Activated gamma-delta T cell treated with Interleukin-2 at 50 U/mL for 16 hours (primary cell): ENCODE results near the gene HELZ.
A peak's percentile ranks its signal among the peaks of the same experiment; 100 is the strongest.
"Not testable (repeated sequence)": the region's sequence is repeated elsewhere in the genome, so short reads cannot be mapped to it uniquely, and the experiment has no call there.

Source experiments
- DNase-seq: peaks from one replicate; pipeline ENCODE4 v3.0.0-alpha.2; 2020

The HELZ gene

DNA sequence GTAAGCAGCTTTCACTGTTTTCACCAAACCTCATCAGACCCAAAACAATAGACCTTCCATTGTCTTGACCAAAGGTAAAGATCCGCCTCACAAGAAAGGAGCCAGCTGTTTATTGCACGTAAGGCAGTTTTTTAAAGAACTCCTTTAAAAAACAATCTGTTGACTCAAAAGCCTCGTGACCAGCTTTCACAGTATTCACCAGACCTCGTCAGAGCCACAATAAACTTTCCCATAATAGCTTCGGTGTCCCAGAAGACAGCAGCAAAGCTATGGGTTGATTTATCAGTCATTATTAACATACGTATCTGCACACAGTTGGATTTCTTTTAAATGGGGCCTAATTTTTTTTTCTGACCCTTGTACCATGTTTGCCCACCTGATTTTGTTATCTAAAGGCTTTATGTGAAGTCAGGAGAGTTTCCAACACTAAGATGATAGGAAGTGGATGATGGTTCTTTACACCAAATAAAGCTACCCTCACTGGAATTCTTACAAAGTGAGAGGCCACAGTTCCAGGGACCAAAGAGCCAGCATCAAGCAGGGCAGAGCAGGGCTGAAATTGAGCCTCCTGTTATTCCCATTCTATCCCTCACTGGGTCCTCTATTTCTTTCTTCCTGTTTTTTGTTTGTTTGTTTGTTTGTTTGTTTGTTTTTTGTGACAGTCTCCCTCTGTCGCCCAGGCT is 17.6 kb upstream of the HELZ start:
- DNase-seq, result no peak

DNA sequence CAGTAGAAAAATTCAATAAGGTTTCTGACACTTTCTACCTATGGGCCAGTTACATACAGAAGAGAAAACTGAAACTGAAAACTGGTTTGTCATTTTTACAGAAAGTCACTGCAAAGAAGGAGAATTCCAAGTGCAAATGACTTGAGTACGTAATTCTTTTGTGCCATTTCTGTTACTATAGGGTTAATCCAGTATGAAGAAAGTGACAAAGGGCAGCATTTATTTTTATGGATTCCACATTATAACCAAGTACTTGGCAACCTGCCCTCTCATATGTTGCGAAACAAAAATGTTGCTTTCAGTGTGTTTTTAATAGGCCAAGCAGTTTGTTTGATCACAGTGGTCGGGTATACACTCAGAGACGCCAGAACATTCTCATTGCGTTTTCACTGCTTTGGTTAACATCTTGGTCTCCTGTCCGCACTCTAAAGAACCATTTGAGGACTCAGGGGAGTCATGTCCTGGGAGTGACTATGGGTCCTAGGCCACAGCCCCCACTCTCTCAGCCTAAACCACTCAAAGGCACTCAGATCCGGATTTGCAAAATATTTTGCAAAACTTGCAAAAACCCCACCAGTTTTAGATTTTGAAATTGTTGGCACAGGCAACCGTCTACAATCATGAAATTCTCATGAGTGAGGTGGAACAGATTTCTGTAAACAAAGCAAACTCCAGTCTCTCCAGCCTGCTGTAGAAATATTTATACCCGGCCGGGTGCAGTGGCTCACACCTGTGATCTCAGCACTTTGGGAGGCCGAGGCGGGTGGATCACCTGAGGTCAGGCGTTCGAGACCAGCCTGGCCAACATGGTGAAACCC is 15.4 kb upstream of the HELZ start:
- DNase-seq, result no peak

DNA sequence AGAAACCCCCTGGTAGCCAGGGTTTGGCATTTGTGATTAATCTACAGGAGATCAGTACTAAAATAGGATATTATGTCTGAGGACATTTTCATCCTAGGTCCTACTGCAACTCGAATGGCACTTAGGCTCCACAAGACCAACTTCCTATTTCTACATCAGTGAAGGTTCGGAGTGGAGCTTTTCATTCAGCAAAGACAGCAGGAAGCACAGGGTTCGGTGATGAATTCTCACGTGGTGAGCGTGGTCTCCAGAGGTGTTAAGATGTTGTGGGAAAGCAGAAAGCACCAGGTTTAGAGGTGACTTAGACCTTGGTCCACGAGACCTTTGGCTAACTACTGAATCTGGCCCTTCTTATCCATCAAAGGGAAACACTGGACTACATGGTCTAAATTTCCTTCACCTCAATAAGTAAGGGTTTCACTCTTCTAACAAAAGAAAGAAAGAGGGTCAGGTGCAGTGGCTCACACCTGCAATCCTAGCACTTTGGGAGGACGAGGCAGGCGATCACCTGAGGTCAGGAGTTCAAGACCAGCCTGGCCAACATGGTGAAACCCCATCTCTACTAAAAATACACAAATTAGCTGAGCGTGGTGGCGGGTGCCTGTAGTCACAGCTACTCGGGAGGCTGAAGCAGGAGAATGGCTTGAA is 13.9 kb upstream of the HELZ start:
- DNase-seq, result peak; percentile 55

DNA sequence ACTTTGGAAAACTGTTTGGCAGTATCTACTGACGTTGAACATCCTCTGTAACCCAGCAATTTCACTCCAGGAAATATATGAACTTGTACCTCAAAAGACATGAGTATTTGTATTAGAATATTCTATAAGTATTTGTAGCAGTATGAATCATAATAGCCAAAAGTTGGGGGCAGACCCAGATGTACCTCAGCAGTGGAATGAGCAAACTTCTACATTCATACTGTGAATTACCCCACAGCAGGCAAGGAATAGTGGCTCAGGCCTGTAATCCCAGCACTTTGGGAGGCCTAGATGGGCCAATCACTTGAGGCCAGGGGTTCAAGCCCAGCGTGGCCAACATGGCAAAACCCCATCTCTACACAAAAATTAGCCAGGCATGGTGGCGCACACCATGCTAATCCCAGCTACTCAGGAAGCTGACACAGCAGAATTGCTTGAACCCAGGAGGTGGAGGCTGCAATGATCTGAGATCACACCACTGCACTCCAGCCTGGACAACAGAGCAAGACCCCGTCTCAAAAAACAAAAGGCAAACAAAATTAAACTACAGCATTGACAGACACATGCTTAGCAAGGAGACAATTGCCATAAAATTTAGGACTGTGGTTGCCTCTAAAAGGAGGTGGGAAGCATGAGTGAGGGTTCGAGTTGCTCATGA is 11.2 kb upstream of the HELZ start:
- DNase-seq, result no peak

DNA sequence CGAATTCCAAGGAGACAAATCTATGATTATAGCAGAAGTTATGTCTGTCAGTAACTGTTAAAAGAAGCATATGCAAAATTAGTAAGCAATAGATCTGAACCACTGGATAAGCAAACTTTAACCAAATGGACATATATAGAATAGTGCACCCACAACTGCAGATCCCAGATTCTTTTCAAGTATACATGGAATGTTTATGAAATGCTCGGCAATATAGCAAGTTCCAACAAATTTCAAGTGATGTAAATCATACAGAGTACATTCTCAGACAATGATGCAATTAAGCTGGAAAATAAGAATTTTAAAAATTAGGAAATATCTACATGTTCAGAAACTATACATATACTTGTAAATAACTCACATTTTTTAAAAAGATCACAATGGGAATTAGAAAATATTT is 8.4 kb upstream of the HELZ start:
- no peak for DNase-seq

DNA sequence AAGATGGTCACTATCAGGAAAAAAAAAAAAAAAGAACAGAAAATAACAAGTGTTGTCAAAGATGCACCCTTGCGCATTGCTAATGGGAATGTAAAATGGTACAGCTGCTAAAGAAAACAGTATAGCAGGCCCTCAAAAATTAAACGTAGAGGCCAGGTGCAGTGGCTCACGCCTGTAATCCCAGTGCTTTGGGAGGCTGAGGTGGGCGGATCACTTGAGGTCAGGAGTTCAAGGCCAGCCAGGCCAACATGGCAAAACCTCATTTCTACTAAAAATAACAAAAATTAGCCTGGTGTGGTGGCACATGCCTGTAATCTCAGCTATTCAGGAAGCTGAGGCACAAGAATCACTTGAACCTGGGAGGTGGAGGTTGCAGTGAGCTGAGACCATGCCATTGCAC is 6.6 kb upstream of the HELZ start:
- not testable (repeated sequence) for DNase-seq

DNA sequence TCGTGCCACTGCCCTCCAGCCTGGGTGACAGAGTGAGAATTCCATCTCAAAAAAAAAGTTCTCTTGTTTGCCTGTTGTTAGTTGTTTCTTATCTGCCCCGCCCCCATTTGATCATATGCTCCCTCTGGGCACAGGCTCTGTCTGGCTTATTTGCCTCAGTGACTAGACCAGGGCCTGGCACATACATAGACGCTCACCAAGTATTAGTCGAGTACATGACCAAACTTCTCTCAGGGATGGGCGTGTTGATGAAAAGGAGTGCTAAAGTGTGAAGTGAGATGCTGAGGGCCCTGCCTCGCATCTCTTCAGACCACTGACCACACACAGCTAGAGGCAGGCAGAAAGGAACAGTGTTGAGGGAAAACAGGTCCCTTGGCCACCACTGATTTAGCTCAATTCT is 3.3 kb upstream of the HELZ start:
- no peak for DNase-seq

DNA sequence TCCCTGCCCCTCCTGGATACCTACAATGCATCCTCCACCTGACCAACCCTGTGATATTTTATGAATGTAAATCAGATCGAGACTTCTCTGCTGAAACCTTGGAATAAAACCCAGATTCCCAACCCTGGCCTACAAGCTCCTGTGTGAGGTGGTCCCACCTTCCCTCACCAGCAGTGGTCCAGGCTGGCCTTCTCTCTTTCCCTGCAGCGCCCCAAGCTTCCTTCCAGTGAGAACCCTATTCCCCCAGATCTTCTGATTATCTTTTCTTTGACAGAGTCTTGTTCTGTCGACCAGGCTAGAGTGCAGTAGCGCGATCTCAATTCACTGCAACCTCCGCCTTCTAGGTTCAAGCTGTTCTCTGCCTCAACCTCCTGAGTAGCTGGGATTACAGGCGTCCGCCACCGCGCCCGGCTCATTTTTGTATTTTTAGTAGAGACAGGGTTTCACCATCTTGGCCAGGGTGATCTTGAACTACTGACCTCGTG is 2.5 kb upstream of the HELZ start:
- no peak for DNase-seq

DNA sequence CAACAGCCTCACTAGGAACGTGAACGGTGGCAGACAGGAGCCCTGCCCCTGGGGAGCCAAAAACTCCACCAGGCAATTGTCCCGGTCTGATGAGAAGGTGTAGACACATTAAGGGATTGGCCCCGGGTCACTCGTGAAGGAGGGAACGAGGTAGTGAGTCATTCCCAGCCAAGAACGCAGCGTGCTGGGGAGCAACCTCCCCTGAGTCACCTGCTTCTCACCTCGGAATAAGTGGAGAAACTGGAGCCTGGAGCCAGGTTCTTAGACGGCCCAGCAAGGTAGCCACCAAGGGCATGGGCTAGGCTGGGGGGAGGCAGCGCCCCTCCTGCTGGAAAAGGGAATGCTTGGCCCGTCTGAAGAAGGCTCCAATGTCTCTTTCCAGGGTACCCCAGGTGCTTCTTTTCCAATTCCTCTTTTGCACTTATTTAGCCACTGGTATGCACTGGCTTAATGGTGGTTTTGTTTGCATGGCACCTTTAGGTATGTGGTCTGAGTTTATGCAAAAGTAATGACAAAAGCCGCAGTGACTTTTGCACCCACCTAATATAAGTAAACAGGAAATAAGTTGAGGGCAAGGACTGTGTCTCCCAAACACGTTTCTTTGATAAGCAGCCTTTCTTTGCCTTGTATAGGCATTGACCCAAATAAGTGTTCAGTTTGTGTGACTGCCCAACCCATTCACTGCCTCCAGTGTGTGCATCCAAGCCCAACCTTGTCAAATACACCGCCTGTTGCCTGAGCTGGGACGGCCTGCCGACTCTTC is 1.8 kb upstream of the HELZ start:
- DNase-seq, result peak; percentile 62

DNA sequence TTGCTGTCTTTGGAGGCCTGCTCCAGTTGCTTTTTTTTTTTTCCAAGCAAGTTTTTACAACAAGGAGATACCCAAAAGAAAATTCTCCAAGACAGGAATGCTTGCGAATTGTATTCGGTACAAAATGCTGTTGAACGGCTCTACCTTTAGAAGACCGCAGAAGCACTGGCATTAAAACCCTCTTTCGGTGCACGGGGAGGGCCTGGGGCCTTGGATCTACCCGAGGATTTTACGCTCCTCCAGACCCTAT is 1.3 kb upstream of the HELZ start:
- DNase-seq, result no peak

DNA sequence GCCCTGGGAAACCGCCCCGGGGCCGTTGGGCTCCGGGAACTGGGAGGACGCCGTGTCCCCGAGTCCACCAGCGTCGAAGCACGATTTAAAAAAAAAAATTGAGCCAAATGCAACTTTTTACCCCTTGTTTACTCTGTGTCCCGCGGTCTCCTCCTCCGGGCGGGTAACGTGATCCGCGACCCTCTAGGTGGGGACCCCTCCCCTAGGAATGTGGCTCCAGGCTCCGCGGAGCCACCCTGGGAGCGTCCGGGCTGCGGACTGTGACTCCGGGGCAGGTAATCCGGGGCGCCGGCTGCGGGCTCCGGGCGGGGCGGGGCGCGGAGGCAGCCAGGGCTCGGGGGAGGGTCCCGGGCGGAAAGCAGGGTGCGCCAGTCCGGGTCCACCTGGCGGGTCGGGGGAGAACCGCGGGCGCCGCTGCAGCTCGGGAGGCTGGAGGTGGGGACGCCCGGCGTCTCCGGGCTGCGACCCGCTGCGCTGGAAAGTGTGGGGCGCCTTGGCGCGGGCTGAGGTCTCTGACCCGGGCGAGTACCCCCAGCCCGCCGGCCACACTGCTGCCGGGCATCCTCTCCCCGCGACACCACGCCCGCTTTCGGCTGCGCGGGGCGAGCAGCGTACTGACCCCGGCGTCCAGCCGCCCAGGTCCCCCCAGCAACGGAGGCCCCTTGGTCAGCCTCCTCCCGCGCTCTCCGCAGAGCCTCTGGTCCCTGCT is 852 bp upstream of the HELZ start:
- peak; percentile 53 for DNase-seq

DNA sequence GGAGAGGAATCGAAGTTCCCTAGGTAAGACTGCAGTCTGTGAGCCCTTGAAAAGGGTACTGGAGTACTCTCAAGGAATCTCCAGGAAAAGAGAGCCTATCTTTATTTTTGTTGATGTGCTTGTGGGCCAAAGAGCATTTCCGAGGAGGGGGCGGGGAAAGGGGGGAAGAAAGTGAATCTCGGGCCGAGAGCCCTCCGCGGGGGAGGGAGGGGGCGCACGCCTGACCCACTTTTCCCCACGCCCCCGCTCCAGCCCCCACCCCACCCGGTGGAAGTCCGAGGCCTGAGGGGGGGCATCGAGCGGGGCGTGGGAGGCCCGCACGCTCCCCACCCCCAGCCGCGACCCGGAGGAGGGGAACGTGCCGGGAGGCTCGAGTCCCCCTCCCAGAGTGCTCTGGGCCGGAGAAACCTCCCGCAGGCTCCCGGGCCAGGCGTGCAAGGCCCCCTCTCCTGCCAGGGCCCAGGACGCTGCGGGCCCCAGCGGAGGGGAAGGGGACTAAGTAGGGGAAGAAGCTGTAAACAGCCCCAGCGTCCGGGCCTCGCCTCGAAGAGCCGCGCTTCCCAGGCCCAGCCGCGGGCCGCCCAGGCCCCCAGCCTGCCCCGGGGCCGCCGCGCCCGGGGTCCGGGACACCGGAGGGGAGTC is 444 bp downstream of the HELZ start:
- peak; percentile 9 for DNase-seq

DNA sequence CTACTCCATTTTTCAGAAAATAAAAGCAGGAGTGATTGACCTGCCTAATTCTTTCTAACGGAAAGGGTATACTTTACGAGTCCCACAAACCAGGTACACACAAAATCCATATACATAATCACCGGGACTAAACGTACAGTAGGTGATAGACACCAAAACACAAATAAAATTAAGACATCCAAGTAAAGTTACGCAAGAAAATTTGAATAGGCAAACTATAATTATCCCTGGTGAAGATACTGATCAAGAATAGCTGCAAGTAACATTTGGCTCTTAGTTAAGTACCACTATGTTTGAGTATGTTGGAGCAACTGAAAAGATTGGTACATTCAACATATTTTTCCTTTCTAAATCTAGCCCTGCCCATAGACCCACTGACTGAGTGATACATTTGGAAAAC is 1.7 kb downstream of the HELZ start:
- no peak for DNase-seq

DNA sequence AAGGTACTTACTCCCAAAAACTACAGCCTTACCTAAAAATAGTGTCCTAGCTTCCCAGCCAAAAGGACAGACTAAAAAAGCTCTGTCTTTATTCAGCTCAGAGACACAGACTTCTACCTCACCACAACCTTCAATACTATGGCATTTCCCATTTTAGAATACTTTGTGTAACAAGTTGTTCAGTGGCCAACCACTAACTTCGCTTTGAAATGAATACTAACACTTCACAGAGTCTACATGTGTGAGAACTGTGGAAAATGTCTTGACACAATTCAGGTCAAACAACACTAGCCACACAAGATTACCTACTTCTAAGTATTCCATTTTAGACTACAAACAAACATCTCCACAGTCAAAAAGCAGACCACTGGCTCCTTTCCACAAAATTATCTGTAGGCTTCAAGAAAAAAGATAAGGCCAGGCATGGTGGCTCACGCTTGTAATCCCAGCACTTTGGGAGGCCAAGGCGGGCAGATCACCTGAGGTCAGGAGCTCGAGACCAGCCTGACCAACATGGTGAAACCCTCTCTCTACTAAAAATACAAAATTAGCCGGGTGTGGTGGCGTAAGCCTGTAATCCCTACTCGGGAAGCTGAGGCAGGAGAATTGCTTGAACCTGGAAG is 3.2 kb downstream of the HELZ start:
- DNase-seq, result no peak

DNA sequence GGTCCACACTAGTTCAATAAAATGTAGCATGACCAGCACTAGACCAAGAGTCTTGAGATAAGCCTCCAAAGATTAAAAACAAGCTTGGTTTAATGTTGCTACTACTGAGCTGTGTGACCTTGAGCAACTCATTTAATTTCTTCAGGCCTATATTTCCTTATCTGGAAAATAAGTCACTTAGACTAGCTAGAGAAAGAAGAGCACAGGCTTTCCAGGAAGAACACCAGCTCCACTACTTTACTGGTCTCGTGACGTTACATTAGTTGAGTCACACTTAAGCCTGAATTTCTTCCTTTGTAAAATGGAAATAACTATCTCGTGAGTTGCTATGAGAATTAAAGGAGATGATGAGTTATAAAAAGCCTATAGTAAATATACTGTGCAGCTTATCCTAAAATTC is 5.4 kb downstream of the HELZ start:
- DNase-seq, result no peak

DNA sequence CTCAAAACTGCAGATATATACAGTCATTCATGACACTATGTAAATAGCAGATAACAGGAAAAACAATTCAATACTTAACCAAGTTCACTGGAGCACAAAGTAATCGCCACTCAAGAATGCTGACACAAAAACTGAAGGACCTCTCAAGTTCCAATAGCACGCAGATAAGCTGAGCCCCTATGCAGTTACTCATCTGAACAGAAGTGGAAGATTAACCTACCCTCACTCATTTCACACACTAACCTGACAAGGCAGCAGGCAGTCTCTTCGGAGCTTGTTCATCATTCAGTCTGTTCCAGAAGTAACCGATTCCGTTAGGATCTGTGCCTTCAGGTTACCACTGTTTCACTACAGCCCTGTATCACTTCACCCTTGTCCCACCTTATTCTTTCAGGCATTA is 6.0 kb downstream of the HELZ start:
- no peak for DNase-seq

DNA sequence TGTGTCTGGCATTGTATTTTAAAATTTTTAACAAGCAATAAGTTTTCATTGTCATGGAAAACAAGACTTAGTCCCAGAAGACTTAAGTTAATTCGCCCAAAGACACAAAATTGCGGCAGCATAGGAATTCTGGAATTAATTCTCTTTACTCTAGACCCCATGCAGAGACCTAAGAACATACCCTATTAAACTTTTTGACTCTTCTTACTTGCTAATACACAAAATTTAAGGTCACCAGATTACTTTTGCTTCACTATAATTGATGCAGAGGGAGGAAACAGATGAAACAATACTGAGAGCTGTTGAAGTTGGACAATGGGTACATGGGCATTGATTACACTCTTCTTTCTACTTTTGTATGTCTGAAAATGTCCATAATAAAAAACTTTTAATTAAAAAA is 12.6 kb downstream of the HELZ start:
- no peak for DNase-seq

DNA sequence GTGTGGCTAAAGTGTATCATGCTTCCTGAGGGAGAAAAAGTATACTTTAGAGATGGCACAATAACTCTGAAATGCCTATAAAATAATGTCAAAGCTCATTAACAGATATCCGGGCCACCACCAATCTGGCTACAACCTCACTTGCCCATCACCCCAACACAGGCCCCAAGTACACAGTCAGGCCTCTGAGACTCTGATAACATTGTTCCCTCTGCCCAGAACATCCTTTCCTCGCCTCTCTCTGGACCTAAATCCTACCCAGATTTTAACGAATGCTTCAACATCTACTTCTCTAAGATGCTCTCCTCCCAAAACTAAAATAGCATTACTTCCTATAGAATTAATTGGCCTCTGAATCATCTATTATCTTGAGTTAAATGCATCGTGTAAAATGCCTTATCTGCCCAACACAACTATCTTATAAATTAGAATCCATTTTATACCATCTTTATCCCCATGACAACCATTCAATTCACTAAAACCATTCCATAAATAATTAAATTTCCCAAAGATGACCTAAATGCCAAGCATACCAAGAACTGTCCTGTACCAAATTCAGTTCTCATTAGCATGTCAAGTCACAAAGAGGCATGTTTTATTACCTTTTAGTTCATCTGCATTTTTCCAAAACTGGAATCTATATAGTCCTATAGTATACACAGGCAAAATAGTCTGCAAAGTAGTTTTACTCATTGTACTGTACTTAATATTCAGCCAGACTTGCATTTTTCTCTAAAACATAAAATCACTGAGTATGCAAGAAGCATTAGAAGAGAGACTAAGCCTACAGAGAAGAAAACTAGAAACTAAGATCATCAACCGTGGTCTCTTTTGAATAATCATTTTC is 15.7 kb downstream of the HELZ start:
- DNase-seq, result no peak

DNA sequence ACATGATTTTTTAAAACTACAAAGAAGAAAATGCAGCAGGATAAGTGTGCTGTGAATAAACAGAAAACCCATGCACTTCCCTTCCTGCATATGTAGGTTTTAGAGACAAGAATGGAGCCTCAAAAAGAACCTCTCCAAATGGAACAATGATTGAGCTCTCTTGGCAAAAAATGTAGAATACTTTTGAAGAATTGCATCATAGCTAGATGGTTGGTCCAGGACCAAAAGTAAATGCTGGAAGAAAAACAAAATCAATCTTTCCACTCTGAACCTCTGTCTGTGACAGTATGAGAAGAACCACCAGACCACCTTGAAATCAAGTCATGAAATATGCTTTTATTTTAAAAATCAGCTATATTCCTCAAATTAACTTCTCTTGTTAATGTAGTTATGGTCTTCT is 17.5 kb downstream of the HELZ start:
- DNase-seq, result no peak

DNA sequence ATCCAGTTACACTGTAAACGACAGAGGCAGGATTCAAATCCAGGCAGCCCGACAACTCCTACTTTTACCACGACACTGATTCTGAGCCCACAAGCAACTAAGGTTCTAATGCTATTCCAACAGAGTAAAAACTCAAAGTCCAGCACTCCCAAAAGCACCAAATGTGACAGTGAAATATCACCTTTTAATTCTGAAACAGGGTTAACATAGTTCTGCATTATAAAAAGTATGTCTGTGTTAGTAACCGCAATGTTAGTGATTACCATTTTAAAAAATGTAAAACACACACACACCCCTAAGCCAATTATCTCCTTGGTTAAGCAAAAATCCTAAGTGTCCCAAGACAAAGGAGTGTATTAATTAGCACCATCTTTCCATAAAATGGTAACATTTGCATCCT is 19.7 kb downstream of the HELZ start:
- no peak for DNase-seq
